AG04450 (cell line): ENCODE data around the gene ZNF366. TPM values are rescaled to one million over a fixed set of nuclear protein-coding genes. Genes with fewer than 3 reads are reported as not detected.
A peak's percentile ranks its signal among the peaks of the same experiment; 100 is the strongest.

Experiments
- CTCF ChIA-PET: fragments of 300-600, 350-600 bp; formaldehyde crosslinking; extraction: SDS; loops from one replicate; lab custom pipeline; 2022; ENCODE audit warnings: antibody characterized with exemption, inconsistent platforms; lab: Charles Lee
- POLR2A ChIA-PET: fragments of 350-600 bp; formaldehyde crosslinking; extraction: SDS; loops from one replicate; lab custom pipeline; 2021; ENCODE audit warnings: antibody characterized with exemption, inconsistent platforms; lab: Yijun Ruan, JAX
- DNase-seq: peaks from one replicate; pipeline ENCODE4 v3.0.0-alpha.2; 2011; ENCODE audit warnings: low read depth, low spot score
- H3K27ac ChIP-seq: one replicate; pipeline ENCODE4 v1.5.1; 2012; ENCODE audit warnings: low read depth, low read length, control low read depth
- H3K27me3 ChIP-seq: one replicate; pipeline ENCODE4 v1.6.0; 2012; ENCODE audit warnings: low read length; ENCODE audit not compliant: control insufficient read depth, insufficient read depth
- H3K4me3 ChIP-seq: 2 replicates; pipeline ENCODE4 v1.5.1; 2011; ENCODE audit warnings: mild to moderate bottlenecking, low read depth, low read length, control low read depth
- H3K9me3 ChIP-seq: 2 replicates; pipeline ENCODE4 v1.5.1; 2012; ENCODE audit warnings: low read length; ENCODE audit not compliant: control insufficient read depth, insufficient read depth
- CTCF ChIP-seq: IDR thresholded peaks from 2 replicates; pipeline ENCODE4 v1.5.1; 2011; ENCODE audit warnings: low read depth, low read length, control low read depth, inconsistent platforms
- polyA plus RNA-seq: library from polyadenylated mRNA; depleted of rRNA; stranded (reverse); fragments of >200 nt; gene quantifications from 2 replicates; pipeline ENCODE4 v1.2.3, GENCODE V29; 2011

ZNF366 gene
- polyA plus RNA-seq, 1 experiment: not detected

GRCh38 chr5:72402959-72403628, 104.1 kb downstream of the ZNF366 start:
- no peak for DNase-seq
- Histone ChIP-seq H3K9me3 (peaks cover 10% of the 10 kb centered on the region; the same call in 1 of the 2 replicates), H3K4me3 (no peak overlapping the region), H3K27ac (no peak overlapping the region), H3K27me3 (no peaks in the 10 kb centered on the region)
- ChIA-PET CTCF (interaction anchor here (0.6 to 2.1 kb wide), 3 partner anchors 16 to 170 kb away, joined by 3 to 8 read pairs (median 3); no protein-coding TSS in a partner anchor), POLR2A (no interaction called here)
- TF ChIP-seq CTCF: peak; percentile 44

GRCh38 chr5:72402381-72402890, 104.8 kb downstream of the ZNF366 start:
- peak; percentile 33 for DNase-seq
- Histone ChIP-seq H3K4me3 (no peak overlapping the region), H3K27ac (peak overlapping the region; percentile 63), H3K27me3 (no peaks in the 10 kb centered on the region), H3K9me3 (peaks cover 10% of the 10 kb centered on the region; the same call in 1 of the 2 replicates)
- ChIA-PET CTCF (interaction anchor here (0.9 to 2.1 kb wide), 2 partner anchors 15 to 122 kb away, joined by 3 to 8 read pairs; no protein-coding TSS in a partner anchor), POLR2A (no interaction called here)
- no peak for TF ChIP-seq CTCF

- CTCF ChIA-PET: no interaction called here
- POLR2A ChIA-PET: no interaction called here
Measured at GRCh38 chr5:72400950-72401349, 106.3 kb downstream of the ZNF366 start.

GRCh38 chr5:72397836-72398235, 109.4 kb downstream of the ZNF366 start:
- ChIA-PET CTCF (interaction anchor here (0.7 to 1.3 kb wide), 2 partner anchors 19 to 31 kb away, joined by 3 to 4 read pairs; no protein-coding TSS in a partner anchor), POLR2A (interaction anchor here (0.7 kb wide), 1 partner anchor 420 kb away, joined by 3 read pairs; no protein-coding TSS in a partner anchor)
- DNase-seq: no peak
- TF ChIP-seq CTCF: no peak
- Histone ChIP-seq H3K9me3 (peaks cover 10% of the 10 kb centered on the region; the same call in 1 of the 2 replicates), H3K4me3 (no peak overlapping the region), H3K27ac (no peak overlapping the region), H3K27me3 (no peaks in the 10 kb centered on the region)

More at GRCh38 chr5:72400950-72401349, 106.3 kb downstream of the ZNF366 start:
- DNase-seq: no peak
- H3K27me3 ChIP-seq: no peaks in the 10 kb centered on the region
- H3K9me3 ChIP-seq: peaks cover 10% of the 10 kb centered on the region; the same call in 1 of the 2 replicates
- TF ChIP-seq CTCF: no peak
- H3K4me3 ChIP-seq: no peak overlapping the region
- H3K27ac ChIP-seq: no peak overlapping the region

GRCh38 chr5:72394688-72395087, 112.5 kb downstream of the ZNF366 start:
- Histone ChIP-seq H3K27me3 (no peaks in the 10 kb centered on the region), H3K27ac (no peak overlapping the region), H3K9me3 (no peaks in the 10 kb centered on the region), H3K4me3 (no peak overlapping the region)
- peak; percentile 39 for TF ChIP-seq CTCF
- DNase-seq: no peak
- ChIA-PET CTCF (no interaction called here), POLR2A (no interaction called here)
